ENCODE results near the gene MKRN2OS.

Gene MKRN2OS

GRCh38 chr3:12579456-12579855 lies 34.2 kb upstream of the MKRN2OS start:
- no peak for DNase-seq (ENCODE audit: low spot score)
- in situ Hi-C loops (cut with MboI; ENCODE audit: low pct_unique_long_range_greater_than_20kb, low sequenced_read_pairs, unreplicated experiment): no loop called here
- TF ChIP-seq CTCF (IDR thresholded peaks at IDR 0.05; ENCODE audit: extremely low read depth, insufficient read depth, missing control alignments): no peak

- DNase-seq (ENCODE audit: low spot score): no peak
- TF ChIP-seq CTCF (IDR thresholded peaks at IDR 0.05; ENCODE audit: extremely low read depth, insufficient read depth, missing control alignments): no peak
- in situ Hi-C loops (cut with MboI; ENCODE audit: low pct_unique_long_range_greater_than_20kb, low sequenced_read_pairs, unreplicated experiment): no loop called here
Observed at GRCh38 chr3:12578742-12579141, 33.4 kb upstream of the MKRN2OS start.

- in situ Hi-C loops (cut with MboI; ENCODE audit: low pct_unique_long_range_greater_than_20kb, low sequenced_read_pairs, unreplicated experiment): no loop called here
- DNase-seq (ENCODE audit: low spot score): no peak
- no peak for TF ChIP-seq CTCF (IDR thresholded peaks at IDR 0.05; ENCODE audit: extremely low read depth, insufficient read depth, missing control alignments)
Observed at GRCh38 chr3:12577379-12577778, 32.1 kb upstream of the MKRN2OS start.

- in situ Hi-C loops (cut with MboI; ENCODE audit: low pct_unique_long_range_greater_than_20kb, low sequenced_read_pairs, unreplicated experiment): no loop called here
- DNase-seq (ENCODE audit: low spot score): no peak
Observed at GRCh38 chr3:12574661-12575060, 29.4 kb upstream of the MKRN2OS start.

GRCh38 chr3:12574131-12574530 lies 28.8 kb upstream of the MKRN2OS start:
- DNase-seq (ENCODE audit: low spot score): no peak
- no peak for TF ChIP-seq CTCF (IDR thresholded peaks at IDR 0.05; ENCODE audit: extremely low read depth, insufficient read depth, missing control alignments)
- in situ Hi-C loops (cut with MboI; ENCODE audit: low pct_unique_long_range_greater_than_20kb, low sequenced_read_pairs, unreplicated experiment): no loop called here

More at GRCh38 chr3:12574661-12575060, 29.4 kb upstream of the MKRN2OS start:
- no peak for TF ChIP-seq CTCF (IDR thresholded peaks at IDR 0.05; ENCODE audit: extremely low read depth, insufficient read depth, missing control alignments)

GRCh38 chr3:12571986-12572385 lies 26.7 kb upstream of the MKRN2OS start:
- in situ Hi-C loops (cut with MboI; ENCODE audit: low pct_unique_long_range_greater_than_20kb, low sequenced_read_pairs, unreplicated experiment): no loop called here
- TF ChIP-seq CTCF (IDR thresholded peaks at IDR 0.05; ENCODE audit: extremely low read depth, insufficient read depth, missing control alignments): no peak
- DNase-seq (ENCODE audit: low spot score): no peak

GRCh38 chr3:12569836-12570235 lies 24.5 kb upstream of the MKRN2OS start:
- no peak for TF ChIP-seq CTCF (IDR thresholded peaks at IDR 0.05; ENCODE audit: extremely low read depth, insufficient read depth, missing control alignments)
- no peak for DNase-seq (ENCODE audit: low spot score)

More at GRCh38 chr3:12569836-12570235, 24.5 kb upstream of the MKRN2OS start:
- in situ Hi-C loops (cut with MboI; ENCODE audit: low pct_unique_long_range_greater_than_20kb, low sequenced_read_pairs, unreplicated experiment): no loop called here
